HEK293 (cell line): ENCODE measurements around the gene FERMT3.

Experiments
- CTCF ChIA-PET: fragments of 350-600 bp; formaldehyde crosslinking; extraction: SDS; loops from one replicate; lab custom pipeline; 2021; ENCODE audit warnings: antibody characterized with exemption; lab: Yijun Ruan, JAX
- POLR2A ChIA-PET: fragments of 300-600 bp; formaldehyde crosslinking; extraction: SDS; loops from one replicate; lab custom pipeline; 2020; ENCODE audit warnings: antibody characterized with exemption, inconsistent platforms; lab: Yijun Ruan, JAX
- H3K27ac ChIP-seq: fragments of 200-500 bp; sonication (Bioruptor generic); 2 replicates; pipeline ENCODE4 v1.5.1; 2014; ENCODE audit warnings: low read depth, low read length, control low read depth, inconsistent platforms; ENCODE audit errors: extremely low read depth
- H3K36me3 ChIP-seq, 2 experiments: fragments of 200-500 bp in 1 of 2; sonication (Bioruptor generic) in 1 of 2; 1 replicate in 1 of 2; 2 replicates in 1 of 2; pipeline ENCODE4 v1.5.1; 2014 to 2017; ENCODE audit warnings: inconsistent platforms in 2 of 2, low read length in 2 of 2; ENCODE audit not compliant: control insufficient read depth in 2 of 2, insufficient read depth in 1 of 2
- H3K4me1 ChIP-seq: fragments of 200-500 bp; sonication (Bioruptor generic); 2 replicates; pipeline ENCODE4 v1.5.1; 2014; ENCODE audit warnings: mild to moderate bottlenecking, low read length, inconsistent platforms; ENCODE audit not compliant: control insufficient read depth, insufficient read depth
- H3K4me3 ChIP-seq: 2 replicates; pipeline ENCODE4 v1.5.1; 2011; ENCODE audit warnings: low read depth, mild to moderate bottlenecking, control low read depth, low read length, moderate library complexity
- H3K9me3 ChIP-seq: fragments of 200-500 bp; sonication (Bioruptor generic); 2 replicates; pipeline ENCODE4 v1.5.1; 2014; ENCODE audit warnings: low read depth, low read length, inconsistent platforms; ENCODE audit not compliant: control insufficient read depth, insufficient read depth
- ZBTB48 ChIP-seq: fragments of 450-650 bp; formaldehyde crosslinking; IDR thresholded peaks from 2 replicates; pipeline ENCODE4 v1.5.1; 2016; ENCODE audit warnings: missing biosample characterization, missing genetic modification characterization
- ZNF10 ChIP-seq: fragments of 450-650 bp; formaldehyde crosslinking; IDR thresholded peaks from 2 replicates; pipeline ENCODE4 v1.5.1; 2017; ENCODE audit warnings: missing biosample characterization, missing genetic modification characterization
- ZNF23 ChIP-seq: fragments of 450-650 bp; formaldehyde crosslinking; IDR thresholded peaks from 2 replicates; pipeline ENCODE4 v1.5.1; 2016; ENCODE audit warnings: missing biosample characterization, missing genetic modification characterization, borderline replicate concordance
- ZNF335 ChIP-seq: fragments of 450-650 bp; formaldehyde crosslinking; conservative IDR thresholded peaks from 2 replicates; pipeline ENCODE4 v1.5.1; 2016; ENCODE audit warnings: missing biosample characterization, missing genetic modification characterization
- ZNF433 ChIP-seq: fragments of 450-650 bp; formaldehyde crosslinking; IDR thresholded peaks from 2 replicates; pipeline ENCODE4 v1.5.1; 2016; ENCODE audit warnings: missing biosample characterization, missing genetic modification characterization, low read depth
- ZNF76 ChIP-seq: fragments of 450-650 bp; formaldehyde crosslinking; IDR thresholded peaks from 2 replicates; pipeline ENCODE4; 2016; ENCODE audit warnings: low read depth, missing biosample characterization, missing genetic modification characterization, borderline replicate concordance
- ZNF777 ChIP-seq: fragments of 450-650 bp; formaldehyde crosslinking; IDR thresholded peaks from 2 replicates; pipeline ENCODE4 v1.5.1; 2017; ENCODE audit warnings: missing biosample characterization, missing genetic modification characterization, borderline replicate concordance
- TF ChIP-seq, protein P1 (sequence below): fragments of 450-650 bp; formaldehyde crosslinking; IDR thresholded peaks from 2 replicates; pipeline ENCODE4 v1.5.0; 2017; ENCODE audit warnings: missing biosample characterization, missing genetic modification characterization, borderline replicate concordance
- TF ChIP-seq, protein P2 (sequence below): fragments of 450-650 bp; formaldehyde crosslinking; IDR thresholded peaks from 2 replicates; pipeline ENCODE4 v1.5.1; 2016; ENCODE audit warnings: missing biosample characterization, missing genetic modification characterization

FERMT3 gene

DNA sequence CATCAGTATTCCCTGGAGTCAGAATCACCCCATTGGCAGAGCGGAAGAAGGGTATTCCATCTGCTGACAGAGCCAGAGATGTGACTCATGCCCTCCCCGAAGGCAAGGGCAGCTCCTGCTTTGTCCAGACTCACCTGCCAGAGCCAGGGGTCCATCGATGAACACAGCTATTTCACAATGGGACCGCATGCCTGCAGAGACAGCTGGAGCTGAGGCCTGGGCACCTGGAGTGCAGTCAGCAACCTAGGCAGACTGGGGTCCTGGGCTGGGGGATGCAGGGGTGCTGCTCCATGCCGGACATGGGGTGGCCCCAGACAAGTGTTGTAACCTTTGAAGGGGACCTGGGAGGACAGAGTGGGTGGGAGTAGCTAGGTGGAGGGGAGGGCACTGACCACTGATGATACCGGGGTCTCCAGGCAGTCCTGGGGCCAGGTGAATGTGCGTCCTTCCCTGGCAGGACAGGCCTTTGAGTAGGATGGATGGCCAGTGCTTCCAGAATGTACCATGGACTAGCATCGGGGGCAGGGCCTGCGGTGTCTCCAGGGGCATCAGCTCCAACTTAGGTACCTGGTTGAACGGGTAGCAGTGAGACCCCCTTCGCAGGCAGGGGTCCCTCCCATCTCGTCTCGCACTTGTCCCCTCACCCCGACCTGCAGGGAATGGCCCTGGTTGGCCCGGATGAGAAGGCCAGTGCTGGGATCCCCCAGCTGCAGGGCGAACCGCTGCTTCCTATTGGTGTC is 17.8 kb downstream of the FERMT3 start:
- Histone ChIP-seq H3K27ac (no peak overlapping the region), H3K4me1 (peaks cover 3% of the 10 kb centered on the region; the same call in 1 of the 2 replicates), H3K4me3 (no peak overlapping the region)

DNA sequence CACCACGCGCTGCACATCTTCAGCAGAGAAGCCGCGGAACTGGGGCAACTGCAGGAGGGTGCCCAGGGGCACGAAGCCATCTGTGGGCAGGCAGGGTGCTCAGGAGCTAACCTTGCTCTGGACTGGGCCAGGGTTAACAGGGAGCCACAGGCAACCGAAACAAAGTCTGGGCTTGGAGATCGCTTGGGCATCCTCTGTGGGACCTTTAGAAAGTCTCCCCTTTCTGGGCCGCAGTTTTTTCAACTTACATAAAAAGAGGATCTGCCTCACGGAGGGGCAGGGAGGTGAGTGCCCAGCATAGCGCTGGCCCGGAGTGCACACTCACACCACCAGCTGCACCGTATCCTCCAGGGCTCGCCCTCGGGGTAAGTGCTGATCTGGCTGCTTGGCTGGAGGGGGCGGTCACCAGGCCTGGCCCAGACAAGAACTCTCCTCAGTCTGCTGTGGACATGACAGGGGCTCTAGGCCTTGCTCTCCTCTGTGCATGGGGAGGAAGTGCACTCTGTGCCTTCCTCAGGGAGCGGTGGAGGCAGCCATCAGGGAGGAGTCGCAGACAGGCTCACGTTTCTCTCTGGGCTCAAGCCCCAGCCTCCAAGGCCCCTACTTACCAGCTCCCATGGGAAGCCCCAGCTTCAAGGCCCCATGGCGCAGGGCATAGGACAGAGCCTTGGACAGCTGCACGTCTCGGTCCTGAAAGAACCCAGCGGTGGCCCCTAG is 18.5 kb downstream of the FERMT3 start:
- H3K27ac ChIP-seq, result peak overlapping the region; percentile 52; the same call in 1 of the 2 replicates
- H3K4me3 ChIP-seq, result peak overlapping the region; percentile 77
- ChIA-PET CTCF (interaction anchor here (0.5 to 1.9 kb wide), 2 partner anchors 20 to 37 kb away, joined by 4 to 10 read pairs; no protein-coding TSS in a partner anchor), POLR2A (interaction anchor here (0.8 to 2.1 kb wide), 4 partner anchors 13 to 92 kb away, joined by 3 to 12 read pairs (median 6); partner anchors contain the start of genes PRDX5 and TRMT112)
- TF ChIP-seq ZBTB48 (tag by site-specific recombination) (peak; percentile 35; the same call in 1 of the 2 replicates), ZNF335 (tag by site-specific recombination) (peak; percentile 64; the same call in 1 of the 2 replicates)
- TF ChIP-seq, protein P1, sequence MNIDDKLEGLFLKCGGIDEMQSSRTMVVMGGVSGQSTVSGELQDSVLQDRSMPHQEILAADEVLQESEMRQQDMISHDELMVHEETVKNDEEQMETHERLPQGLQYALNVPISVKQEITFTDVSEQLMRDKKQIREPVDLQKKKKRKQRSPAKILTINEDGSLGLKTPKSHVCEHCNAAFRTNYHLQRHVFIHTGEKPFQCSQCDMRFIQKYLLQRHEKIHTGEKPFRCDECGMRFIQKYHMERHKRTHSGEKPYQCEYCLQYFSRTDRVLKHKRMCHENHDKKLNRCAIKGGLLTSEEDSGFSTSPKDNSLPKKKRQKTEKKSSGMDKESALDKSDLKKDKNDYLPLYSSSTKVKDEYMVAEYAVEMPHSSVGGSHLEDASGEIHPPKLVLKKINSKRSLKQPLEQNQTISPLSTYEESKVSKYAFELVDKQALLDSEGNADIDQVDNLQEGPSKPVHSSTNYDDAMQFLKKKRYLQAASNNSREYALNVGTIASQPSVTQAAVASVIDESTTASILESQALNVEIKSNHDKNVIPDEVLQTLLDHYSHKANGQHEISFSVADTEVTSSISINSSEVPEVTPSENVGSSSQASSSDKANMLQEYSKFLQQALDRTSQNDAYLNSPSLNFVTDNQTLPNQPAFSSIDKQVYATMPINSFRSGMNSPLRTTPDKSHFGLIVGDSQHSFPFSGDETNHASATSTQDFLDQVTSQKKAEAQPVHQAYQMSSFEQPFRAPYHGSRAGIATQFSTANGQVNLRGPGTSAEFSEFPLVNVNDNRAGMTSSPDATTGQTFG (tag by site-specific recombination), result no peak
- H3K4me1 ChIP-seq, result peaks cover 3% of the 10 kb centered on the region; the same call in 1 of the 2 replicates
- H3K9me3 ChIP-seq, result no peaks in the 10 kb centered on the region
- peaks cover 0 to 26% of the 10 kb centered on the region in 2 experiments; a peak in 1 of 3 replicates for H3K36me3 ChIP-seq

More for the DNA sequence above, 17.8 kb downstream of the FERMT3 start:
- ChIA-PET CTCF (interaction anchor here (0.6 to 1.7 kb wide), 2 partner anchors 11 to 20 kb away, joined by 3 read pairs; no protein-coding TSS in a partner anchor), POLR2A (interaction anchor here (1.0 to 2.1 kb wide), 4 partner anchors 10 to 39 kb away, joined by 3 to 7 read pairs (median 4); partner anchors contain the start of gene STIP1)
- Histone ChIP-seq H3K36me3 (peaks cover 0 to 26% of the 10 kb centered on the region in 2 experiments; a peak in 1 of 3 replicates), H3K9me3 (no peaks in the 10 kb centered on the region)
- TF ChIP-seq, protein P2, sequence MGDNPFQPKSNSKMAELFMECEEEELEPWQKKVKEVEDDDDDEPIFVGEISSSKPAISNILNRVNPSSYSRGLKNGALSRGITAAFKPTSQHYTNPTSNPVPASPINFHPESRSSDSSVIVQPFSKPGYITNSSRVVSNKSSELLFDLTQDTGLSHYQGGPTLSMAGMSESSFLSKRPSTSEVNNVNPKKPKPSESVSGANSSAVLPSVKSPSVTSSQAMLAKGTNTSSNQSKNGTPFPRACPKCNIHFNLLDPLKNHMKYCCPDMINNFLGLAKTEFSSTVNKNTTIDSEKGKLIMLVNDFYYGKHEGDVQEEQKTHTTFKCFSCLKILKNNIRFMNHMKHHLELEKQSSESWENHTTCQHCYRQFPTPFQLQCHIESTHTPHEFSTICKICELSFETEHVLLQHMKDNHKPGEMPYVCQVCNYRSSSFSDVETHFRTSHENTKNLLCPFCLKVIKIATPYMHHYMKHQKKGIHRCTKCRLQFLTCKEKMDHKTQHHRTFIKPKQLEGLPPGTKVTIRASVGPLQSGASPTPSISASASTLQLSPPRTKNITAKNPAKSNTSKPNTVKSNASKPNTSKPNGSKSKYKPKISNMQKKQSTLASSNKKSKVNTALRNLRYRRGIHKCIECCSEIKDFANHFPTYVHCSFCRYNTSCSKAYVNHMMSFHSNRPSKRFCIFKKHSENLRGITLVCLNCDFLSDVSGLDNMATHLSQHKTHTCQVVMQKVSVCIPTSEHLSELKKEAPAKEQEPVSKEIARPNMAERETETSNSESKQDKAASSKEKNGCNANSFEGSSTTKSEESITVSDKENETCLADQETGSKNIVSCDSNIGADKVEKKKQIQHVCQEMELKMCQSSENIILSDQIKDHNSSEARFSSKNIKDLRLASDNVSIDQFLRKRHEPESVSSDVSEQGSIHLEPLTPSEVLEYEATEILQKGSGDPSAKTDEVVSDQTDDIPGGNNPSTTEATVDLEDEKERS, result no peak
- no peak for TF ChIP-seq ZNF777 (tag by site-specific recombination)
- TF ChIP-seq ZNF23 (tag by site-specific recombination), result no peak
- peak; percentile 43; the same call in 1 of the 2 replicates for TF ChIP-seq ZNF10 (tag by site-specific recombination)
- TF ChIP-seq ZNF76 (tag by site-specific recombination), result no peak
- TF ChIP-seq ZNF433 (tag by site-specific recombination), result no peak
